Esophagus squamous epithelium (tissue), 5 donors: ENCODE measurements around the gene OR4K2. TPM values are rescaled to one million over a fixed set of nuclear protein-coding genes. Genes with fewer than 3 reads are reported as not detected.

ENCODE experiments used
- DNase-seq: peaks from one replicate; lab custom pipeline; 2025; lab: John Stamatoyannopoulos, UW
- H3K27ac ChIP-seq, 4 donors: fragments of 200-600 bp; sonication (generic); one replicate each; pipeline ENCODE4 v1.5.1; 2016 to 2019; ENCODE audit warnings: mild to moderate bottlenecking in 1 of 4
- H3K27me3 ChIP-seq, 4 donors: fragments of 200-600 bp; sonication (generic); 1 replicate in 3 of 4; 2 replicates in 1 of 4; pipeline versions ENCODE4 v1.5.1 to v1.6.0; 2017 to 2021; ENCODE audit warnings: antibody characterized with exemption in 1 of 4
- H3K36me3 ChIP-seq, 3 donors: fragments of 200-600 bp; sonication (generic); one replicate each; pipeline ENCODE4 v1.5.1; 2016 to 2019
- H3K4me1 ChIP-seq, 3 donors: fragments of 200-600 bp; sonication (generic); one replicate each; pipeline ENCODE4 v1.5.1; 2017 to 2019
- H3K4me3 ChIP-seq, 4 donors: fragments of 200-600 bp; sonication (generic); 1 replicate in 3 of 4; 2 replicates in 1 of 4; pipeline ENCODE4 v1.5.1; 2016 to 2019; ENCODE audit warnings: mild to moderate bottlenecking in 2 of 4, moderate library complexity in 1 of 4
- H3K9me3 ChIP-seq, 3 donors: fragments of 200-600 bp; sonication (generic); one replicate each; pipeline ENCODE4 v1.5.1; 2016 to 2019
- CTCF ChIP-seq, 6 experiments: fragments of 450-650 bp in 4 of 6; fragments of 200-600 bp in 2 of 6; sonication (generic) in 2 of 6; IDR thresholded peaks; one replicate each; pipeline ENCODE4 v1.5.1; 2016 to 2019; ENCODE audit warnings: antibody characterized with exemption in 6 of 6, mild to moderate bottlenecking in 4 of 6, moderate library complexity in 4 of 6
- POLR2A ChIP-seq, 4 donors: fragments of 450-650 bp; IDR thresholded peaks; one replicate each; pipeline ENCODE4 v1.6.1; 2017; ENCODE audit warnings: antibody characterized with exemption in 4 of 4, mild to moderate bottlenecking in 4 of 4, moderate library complexity in 3 of 4
- WGBS, 2 donors: methylation state at CpG; one replicate each; pipeline ENCODE4 v1.1.5; 2018; 5-methylcytosine and 5-hydroxymethylcytosine counted together
- intact Hi-C: fragments of 100-400 bp; cut with DNase I; formaldehyde crosslinking; loops from one replicate; pipeline ENCODE4 v1.15.0; 2022
- total RNA-seq, 4 donors: library from RNA; depleted of rRNA; stranded (reverse); fragments of >200 nt; gene quantifications; one replicate each; pipeline ENCODE4 v1.1.0, GENCODE V29; 2016
- donor health status: DM: yes; HTN: yes; CAD: no.

The OR4K2 gene
- total RNA-seq, 4 donors from 2014 or later = not detected

- no peaks in the 10 kb centered on the region for H3K36me3 ChIP-seq
- 70 to 76% methylated on average over 4 of the region's 4 CpGs for WGBS, 2 donors
- no peak for DNase-seq
- TF ChIP-seq CTCF (IDR thresholded peaks at IDR 0.05) (no peak), POLR2A (IDR thresholded peaks at IDR 0.05) (no peak)
- peaks cover 0 to 22% (median 0%) of the 10 kb centered on the region in 3 donors for H3K9me3 ChIP-seq
- H3K27ac ChIP-seq = no peak overlapping the region
- H3K4me3 ChIP-seq = no peak overlapping the region
- intact Hi-C loops = no loop called here
- H3K4me1 ChIP-seq = no peaks in the 10 kb centered on the region
- no peaks in the 10 kb centered on the region for H3K27me3 ChIP-seq
Measured at GRCh38 chr14:19902409-19902808, 27.5 kb downstream of the OR4K2 start.

DNA sequence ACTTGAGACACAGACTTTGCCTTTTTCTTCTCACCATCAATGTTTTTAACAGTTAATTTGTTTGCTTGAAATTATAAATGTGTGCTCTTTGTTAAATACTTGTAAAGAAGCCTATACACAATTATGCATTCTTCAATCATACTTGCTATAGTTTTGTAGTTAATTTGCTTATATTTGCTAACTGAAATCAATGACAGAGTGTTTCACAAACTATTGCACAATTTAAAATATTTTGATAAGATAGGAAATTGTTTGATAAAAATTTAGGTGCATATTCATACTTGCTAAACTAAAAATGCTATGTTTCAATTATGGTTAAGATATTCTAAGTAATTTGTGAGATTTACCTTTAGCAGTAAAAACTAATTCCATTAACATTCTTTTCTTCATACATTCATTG, 31.7 kb downstream of the OR4K2 start:
- intact Hi-C loops = no loop called here
- no peaks in the 10 kb centered on the region for H3K36me3 ChIP-seq
- DNase-seq = no peak
- peaks cover 0 to 27% (median 0%) of the 10 kb centered on the region in 3 donors for H3K9me3 ChIP-seq
- no peaks in the 10 kb centered on the region for H3K27me3 ChIP-seq
- no peak overlapping the region for H3K27ac ChIP-seq
- H3K4me1 ChIP-seq = no peaks in the 10 kb centered on the region
- no peak for TF ChIP-seq CTCF (IDR thresholded peaks at IDR 0.05)
- TF ChIP-seq POLR2A (IDR thresholded peaks at IDR 0.05) = no peak
- H3K4me3 ChIP-seq = no peak overlapping the region

- H3K4me1 ChIP-seq = no peaks in the 10 kb centered on the region
- DNase-seq = no peak
- intact Hi-C loops = no loop called here
- no peaks in the 10 kb centered on the region for H3K27me3 ChIP-seq
- WGBS, 2 donors = 39 to 49% methylated on average over 3 of the region's 3 CpGs
- no peak overlapping the region for H3K27ac ChIP-seq
- TF ChIP-seq POLR2A (IDR thresholded peaks at IDR 0.05) (no peak), CTCF (IDR thresholded peaks at IDR 0.05) (no peak)
- no peak overlapping the region for H3K4me3 ChIP-seq
- no peaks in the 10 kb centered on the region for H3K36me3 ChIP-seq
- peaks cover 0 to 24% (median 0%) of the 10 kb centered on the region in 3 donors for H3K9me3 ChIP-seq
Measured at GRCh38 chr14:19911114-19911513, 36.2 kb downstream of the OR4K2 start.

DNA sequence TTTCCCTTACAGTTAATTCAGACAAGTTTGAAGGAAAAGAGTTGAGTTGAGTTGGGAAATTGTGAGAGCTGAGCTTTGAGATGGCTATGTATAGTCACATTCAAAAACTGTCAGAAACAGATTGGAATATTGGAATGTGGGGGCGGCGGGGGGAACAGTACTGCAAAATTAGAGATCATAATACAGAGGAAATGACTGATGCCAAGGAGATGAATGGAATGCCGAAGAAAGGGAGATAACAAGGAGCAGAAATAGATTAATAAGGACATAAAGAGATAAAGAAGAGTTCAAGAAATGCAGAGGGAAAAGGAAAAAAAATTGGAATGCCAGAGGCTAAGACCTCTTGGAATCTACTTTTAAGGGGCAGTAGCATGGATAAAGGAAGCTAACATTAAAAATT, 42.3 kb downstream of the OR4K2 start:
- H3K36me3 ChIP-seq = no peaks in the 10 kb centered on the region
- H3K9me3 ChIP-seq = peaks cover 0 to 15% (median 3%) of the 10 kb centered on the region in 3 donors
- no peaks in the 10 kb centered on the region for H3K4me1 ChIP-seq
- 63% methylated on average over 2 to 3 of the region's 3 CpGs for WGBS, 2 donors
- intact Hi-C loops = no loop called here
- no peak overlapping the region for H3K27ac ChIP-seq
- TF ChIP-seq POLR2A (IDR thresholded peaks at IDR 0.05) (no peak), CTCF (IDR thresholded peaks at IDR 0.05) (no peak)
- no peak for DNase-seq
- H3K4me3 ChIP-seq = no peak overlapping the region
- H3K27me3 ChIP-seq = no peaks in the 10 kb centered on the region

GRCh38 chr14:19917955-19918518, 43.1 kb downstream of the OR4K2 start:
- Histone ChIP-seq H3K4me3 (no peak overlapping the region), H3K9me3 (peaks cover 0 to 15% (median 3%) of the 10 kb centered on the region in 3 donors), H3K27ac (no peak overlapping the region), H3K36me3 (no peaks in the 10 kb centered on the region), H3K4me1 (no peaks in the 10 kb centered on the region), H3K27me3 (no peaks in the 10 kb centered on the region)
- no peak for DNase-seq
- 35 to 65% methylated on average over 1 of the region's 1 CpG for WGBS, 2 donors
- intact Hi-C loops = no loop called here
- no peak for TF ChIP-seq CTCF (IDR thresholded peaks at IDR 0.05)
- no peak for TF ChIP-seq POLR2A (IDR thresholded peaks at IDR 0.05)
